HG03442 (cell line): Measurements from ENCODE around the gene NDUFAF5.

Source experiments
- ATAC-seq: cut with Tn5 transposase; IDR thresholded peaks from one replicate; pipeline ENCODE4 v1.9.1; 2021; ENCODE audit warnings: mild to moderate bottlenecking, moderate library complexity; ENCODE audit not compliant: unreplicated experiment

NDUFAF5 gene

GRCh38 chr20:13870170-13870748 lies 85.4 kb downstream of the NDUFAF5 start:
- ATAC-seq = no peak
